ENCODE measurements around the gene VPS13D.

DNA sequence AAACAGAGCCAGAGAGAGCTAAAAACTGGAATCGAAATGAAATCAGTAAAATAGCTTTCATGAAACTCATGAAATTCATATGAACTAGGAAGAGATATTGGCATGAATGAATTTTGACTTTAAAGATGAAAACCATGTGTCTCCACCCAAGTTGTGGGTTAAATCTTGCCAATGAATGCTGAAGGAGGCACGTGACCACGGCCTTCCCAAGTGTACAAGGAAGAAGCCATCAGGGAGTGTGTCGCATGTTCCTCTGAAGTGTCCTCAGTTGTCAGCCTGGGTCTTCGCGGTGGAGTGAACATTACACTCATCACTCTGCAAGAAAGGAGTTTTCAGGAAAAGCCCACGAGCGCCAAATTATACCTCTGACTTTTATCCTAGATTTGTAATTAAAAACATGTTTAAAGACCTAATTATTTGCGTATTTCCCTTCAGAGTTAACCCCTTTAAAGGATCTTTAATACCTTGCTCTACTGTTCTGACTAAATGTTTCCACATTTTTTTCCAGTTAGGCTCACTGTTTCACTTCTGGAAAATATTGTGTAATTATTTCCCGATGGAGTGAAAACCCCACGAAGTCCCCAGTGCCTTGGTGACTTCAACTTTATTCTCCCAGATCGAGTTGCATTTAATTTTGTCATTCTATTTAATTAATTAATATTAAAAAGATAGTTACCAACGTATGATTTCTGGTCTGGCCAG is 269.9 kb downstream of the VPS13D start:
- TF ChIP-seq, protein P1, sequence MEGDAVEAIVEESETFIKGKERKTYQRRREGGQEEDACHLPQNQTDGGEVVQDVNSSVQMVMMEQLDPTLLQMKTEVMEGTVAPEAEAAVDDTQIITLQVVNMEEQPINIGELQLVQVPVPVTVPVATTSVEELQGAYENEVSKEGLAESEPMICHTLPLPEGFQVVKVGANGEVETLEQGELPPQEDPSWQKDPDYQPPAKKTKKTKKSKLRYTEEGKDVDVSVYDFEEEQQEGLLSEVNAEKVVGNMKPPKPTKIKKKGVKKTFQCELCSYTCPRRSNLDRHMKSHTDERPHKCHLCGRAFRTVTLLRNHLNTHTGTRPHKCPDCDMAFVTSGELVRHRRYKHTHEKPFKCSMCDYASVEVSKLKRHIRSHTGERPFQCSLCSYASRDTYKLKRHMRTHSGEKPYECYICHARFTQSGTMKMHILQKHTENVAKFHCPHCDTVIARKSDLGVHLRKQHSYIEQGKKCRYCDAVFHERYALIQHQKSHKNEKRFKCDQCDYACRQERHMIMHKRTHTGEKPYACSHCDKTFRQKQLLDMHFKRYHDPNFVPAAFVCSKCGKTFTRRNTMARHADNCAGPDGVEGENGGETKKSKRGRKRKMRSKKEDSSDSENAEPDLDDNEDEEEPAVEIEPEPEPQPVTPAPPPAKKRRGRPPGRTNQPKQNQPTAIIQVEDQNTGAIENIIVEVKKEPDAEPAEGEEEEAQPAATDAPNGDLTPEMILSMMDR (IDR thresholded peaks at IDR 0.05), result no peak
- no peak for TF ChIP-seq POLR2A (IDR thresholded peaks at IDR 0.05)

Measured in thyroid gland (tissue), 4 donors.